ENCODE data around the gene RPA1.
A peak's percentile ranks its signal among the peaks of the same experiment; 100 is the strongest.

Gene RPA1

DNA sequence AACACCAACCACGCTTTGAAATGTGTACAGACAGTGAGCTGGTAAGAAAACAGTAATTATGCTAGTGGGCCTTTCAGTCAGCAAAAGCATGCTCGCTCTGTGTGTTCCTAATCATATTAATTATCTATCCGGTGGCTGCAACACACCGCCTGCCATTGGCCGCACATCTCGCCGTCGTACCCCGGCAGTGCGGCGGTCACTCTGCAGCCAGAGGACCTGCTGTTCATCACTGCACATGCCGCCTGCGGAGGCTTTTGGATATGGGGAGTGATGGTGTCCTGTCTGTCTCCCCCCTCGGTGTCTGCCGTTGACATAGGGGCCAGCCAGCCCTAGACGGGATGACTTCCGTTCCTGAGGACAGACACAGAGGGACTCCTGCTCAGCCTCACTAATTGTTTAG is 68.5 kb downstream of the RPA1 start:
- H3K4me3 ChIP-seq (replicated peaks; ENCODE audit: low read depth, low read length), result no peak overlapping the region
- DNase-seq (ENCODE audit: low read depth), result no peak
- TF ChIP-seq, protein P1, sequence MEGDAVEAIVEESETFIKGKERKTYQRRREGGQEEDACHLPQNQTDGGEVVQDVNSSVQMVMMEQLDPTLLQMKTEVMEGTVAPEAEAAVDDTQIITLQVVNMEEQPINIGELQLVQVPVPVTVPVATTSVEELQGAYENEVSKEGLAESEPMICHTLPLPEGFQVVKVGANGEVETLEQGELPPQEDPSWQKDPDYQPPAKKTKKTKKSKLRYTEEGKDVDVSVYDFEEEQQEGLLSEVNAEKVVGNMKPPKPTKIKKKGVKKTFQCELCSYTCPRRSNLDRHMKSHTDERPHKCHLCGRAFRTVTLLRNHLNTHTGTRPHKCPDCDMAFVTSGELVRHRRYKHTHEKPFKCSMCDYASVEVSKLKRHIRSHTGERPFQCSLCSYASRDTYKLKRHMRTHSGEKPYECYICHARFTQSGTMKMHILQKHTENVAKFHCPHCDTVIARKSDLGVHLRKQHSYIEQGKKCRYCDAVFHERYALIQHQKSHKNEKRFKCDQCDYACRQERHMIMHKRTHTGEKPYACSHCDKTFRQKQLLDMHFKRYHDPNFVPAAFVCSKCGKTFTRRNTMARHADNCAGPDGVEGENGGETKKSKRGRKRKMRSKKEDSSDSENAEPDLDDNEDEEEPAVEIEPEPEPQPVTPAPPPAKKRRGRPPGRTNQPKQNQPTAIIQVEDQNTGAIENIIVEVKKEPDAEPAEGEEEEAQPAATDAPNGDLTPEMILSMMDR (IDR thresholded peaks at IDR 0.05; ENCODE audit: low read length, missing control alignments), result no peak

DNA sequence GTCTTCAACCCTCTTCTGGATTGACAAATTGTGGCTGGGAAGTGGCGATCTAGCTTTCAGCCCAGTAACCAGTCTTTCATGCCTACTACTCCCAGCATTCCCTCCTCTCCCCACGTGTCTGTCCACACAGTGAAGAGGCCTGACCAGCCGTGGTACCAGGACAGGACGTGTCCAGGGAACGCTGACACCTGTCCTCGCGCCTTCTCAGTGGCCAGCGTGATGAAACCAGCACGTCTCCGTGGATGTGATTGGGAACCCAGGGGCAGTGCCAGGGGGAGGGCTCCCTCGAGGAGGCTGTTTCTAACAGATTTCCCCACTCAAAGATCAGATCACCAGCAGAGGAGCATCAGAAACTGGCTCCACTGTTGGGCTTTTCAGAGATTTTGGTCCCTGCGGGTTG is 69.1 kb downstream of the RPA1 start:
- TF ChIP-seq, protein P1 (IDR thresholded peaks at IDR 0.05; ENCODE audit: low read length, missing control alignments), result no peak
- no peak overlapping the region for H3K4me3 ChIP-seq (replicated peaks; ENCODE audit: low read depth, low read length)
- no peak for DNase-seq (ENCODE audit: low read depth)

DNA sequence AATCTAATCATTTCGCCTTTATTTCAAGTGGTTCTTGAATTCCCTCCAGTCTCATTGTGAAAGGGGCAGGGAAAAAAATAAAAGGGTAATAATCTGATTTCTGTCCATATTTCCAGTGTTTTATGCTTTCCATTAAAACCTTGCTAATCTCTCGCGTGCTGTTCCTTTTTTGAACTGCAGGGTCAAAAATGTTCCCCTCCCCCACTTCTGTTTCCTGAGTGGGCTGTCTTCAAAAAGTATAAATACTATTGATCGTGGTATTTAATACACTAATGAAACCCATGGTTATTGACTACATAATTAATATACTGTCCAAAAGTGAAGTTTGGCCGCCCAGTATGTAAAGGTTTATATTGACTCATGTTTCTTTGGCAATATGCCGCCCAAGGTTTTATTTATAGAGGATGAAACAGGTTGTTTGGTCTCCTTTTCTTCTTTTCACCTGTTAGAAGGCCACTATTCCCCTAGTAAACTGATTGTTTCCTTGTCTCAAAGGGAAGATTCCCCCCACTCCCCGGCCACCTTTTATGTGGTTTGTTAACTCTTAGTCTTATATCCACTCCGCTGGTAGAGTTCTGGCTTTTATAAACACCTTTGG is 69.7 kb downstream of the RPA1 start:
- H3K4me3 ChIP-seq (replicated peaks; ENCODE audit: low read depth, low read length), result no peak overlapping the region
- no peak for DNase-seq (ENCODE audit: low read depth)
- TF ChIP-seq, protein P1 (IDR thresholded peaks at IDR 0.05; ENCODE audit: low read length, missing control alignments), result peak; percentile 29

GRCh38 chr17:1904273-1905182 is 74.7 kb downstream of the RPA1 start:
- no peak overlapping the region for H3K4me3 ChIP-seq (replicated peaks; ENCODE audit: low read depth, low read length)
- TF ChIP-seq, protein P1 (IDR thresholded peaks at IDR 0.05; ENCODE audit: low read length, missing control alignments), result no peak
- no peak for DNase-seq (ENCODE audit: low read depth)

- H3K4me3 ChIP-seq (replicated peaks; ENCODE audit: low read depth, low read length), result no peak overlapping the region
- TF ChIP-seq, protein P1 (IDR thresholded peaks at IDR 0.05; ENCODE audit: low read length, missing control alignments), result no peak
- DNase-seq (ENCODE audit: low read depth), result no peak
Measured at GRCh38 chr17:1905190-1905913, 75.5 kb downstream of the RPA1 start.

GRCh38 chr17:1906662-1907101 is 76.9 kb downstream of the RPA1 start:
- no peak overlapping the region for H3K4me3 ChIP-seq (replicated peaks; ENCODE audit: low read depth, low read length)
- TF ChIP-seq, protein P1 (IDR thresholded peaks at IDR 0.05; ENCODE audit: low read length, missing control alignments), result no peak
- no peak for DNase-seq (ENCODE audit: low read depth)
